Caco-2 (cell line): ENCODE data around the gene DLL4. TPM values are rescaled to one million over a fixed set of nuclear protein-coding genes. Genes with fewer than 3 reads are reported as not detected.
"Not testable (repeated sequence)": the region's sequence is repeated elsewhere in the genome, so short reads cannot be mapped to it uniquely, and the experiment has no call there.

Experiments
- BruUV-seq: library from RNA; stranded (reverse); fragments of 400-500 nt; replicated peaks from 2 replicates; lab custom pipeline; 2021; lab: Mats Ljungman, UMichigan
- CTCF ChIA-PET: fragments of 300-600 bp; sonication (Branson Sonifier 250); formaldehyde crosslinking; loops from one replicate; lab custom pipeline; 2022; ENCODE audit warnings: antibody characterized with exemption; lab: Charles Lee
- POLR2A ChIA-PET: fragments of 300-600 bp; sonication (Branson Sonifier 250); formaldehyde crosslinking; loops from one replicate; lab custom pipeline; 2022; ENCODE audit warnings: antibody characterized with exemption; lab: Charles Lee
- DNase-seq, 2 experiments: peaks; one replicate each; pipeline versions ENCODE4 v3.0.0 to v3.0.0-alpha.2; 2020 to 2022
- H3K27me3 ChIP-seq: replicated peaks from 2 replicates; pipeline ENCODE4 v1.6.0; 2011; ENCODE audit warnings: low read length; ENCODE audit not compliant: control insufficient read depth, insufficient read depth
- H3K36me3 ChIP-seq: 2 replicates; pipeline ENCODE4 v1.5.1; 2011; ENCODE audit warnings: low read length; ENCODE audit not compliant: control insufficient read depth, insufficient read depth
- H3K4me1 ChIP-seq: fragments of 250-450 bp; sonication (Bioruptor Pico); 2 replicates; pipeline ENCODE4 v1.5.1; 2020; ENCODE audit warnings: mild to moderate bottlenecking
- H3K4me3 ChIP-seq: 2 replicates; pipeline ENCODE4 v1.5.1; 2011; ENCODE audit warnings: low read depth, mild to moderate bottlenecking, control low read depth, low read length
- H3K9me3 ChIP-seq: fragments of 250-450 bp; sonication (Bioruptor Pico); 2 replicates; pipeline ENCODE4 v1.5.1; 2020; ENCODE audit warnings: mild to moderate bottlenecking, moderate library complexity
- H3K27ac Mint-ChIP-seq: one replicate; pipeline ENCODE4 v1.8.0; 2022; ENCODE audit warnings: mixed read lengths; ENCODE audit not compliant: unreplicated experiment
- H3K27me3 Mint-ChIP-seq: one replicate; pipeline ENCODE4 v1.8.0; 2022; ENCODE audit warnings: mixed read lengths; ENCODE audit not compliant: insufficient read depth, unreplicated experiment
- H3K36me3 Mint-ChIP-seq: one replicate; pipeline ENCODE4 v1.8.0; 2022; ENCODE audit warnings: mild to moderate bottlenecking, mixed read lengths; ENCODE audit not compliant: insufficient read depth, unreplicated experiment
- H3K4me1 Mint-ChIP-seq: one replicate; pipeline ENCODE4 v1.8.0; 2022; ENCODE audit warnings: low read depth, mixed read lengths; ENCODE audit not compliant: unreplicated experiment
- H3K4me3 Mint-ChIP-seq: one replicate; pipeline ENCODE4 v1.8.0; 2022; ENCODE audit warnings: mild to moderate bottlenecking, moderate library complexity, mixed read lengths; ENCODE audit not compliant: unreplicated experiment
- H3K9me3 Mint-ChIP-seq: one replicate; pipeline ENCODE4 v1.8.0; 2022; ENCODE audit warnings: mixed read lengths; ENCODE audit not compliant: unreplicated experiment
- CTCF ChIP-seq, 2 experiments: fragments of 200-600 bp in 1 of 2; IDR thresholded peaks; 1 replicate in 1 of 2; 2 replicates in 1 of 2; pipeline versions ENCODE4 v1.5.1 to v1.8.0; 2011 to 2022; ENCODE audit warnings: antibody characterized with exemption in 1 of 2, control low read depth in 1 of 2, inconsistent platforms in 1 of 2, low read depth in 1 of 2, low read length in 1 of 2, mild to moderate bottlenecking in 1 of 2, moderate library complexity in 1 of 2; ENCODE audit not compliant: insufficient read depth in 1 of 2, severe bottlenecking in 1 of 2, unreplicated experiment in 1 of 2
- intact Hi-C: fragments of 100-400 bp; cut with micrococcal nuclease; formaldehyde crosslinking; loops from one replicate; pipeline ENCODE4 v1.10.0; 2022; ENCODE audit not compliant: unreplicated experiment
- total RNA-seq: library from RNA; stranded (reverse); gene quantifications from 2 replicates; pipeline ENCODE4 v1.2.3, GENCODE V29; 2022

DLL4 gene
- total RNA-seq, 1 experiment from 2014 or later = 3.4 TPM

DNA sequence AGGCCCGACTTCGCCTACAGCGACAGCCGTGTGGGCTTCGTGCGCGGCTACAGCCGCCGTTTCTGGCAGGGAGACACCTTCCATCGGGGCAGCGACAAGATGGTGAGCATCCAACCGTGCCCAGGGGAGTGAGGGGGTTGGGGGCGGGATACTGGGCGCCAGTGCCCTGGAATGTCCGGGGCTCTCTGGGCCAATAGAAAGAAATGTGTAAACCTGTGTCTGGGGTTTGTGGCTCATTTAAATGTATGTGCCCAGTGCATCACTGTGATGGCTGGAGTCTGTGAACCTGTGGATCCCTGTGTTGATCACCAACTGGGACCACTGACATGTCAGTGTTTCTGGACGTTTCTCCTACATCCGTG, 24.6 kb downstream of the DLL4 start:
- Mint-ChIP-seq H3K4me3 (peak overlapping the region; percentile 89), H3K4me1 (peaks cover 21% of the 10 kb centered on the region), H3K27ac (peak overlapping the region; percentile 99), H3K36me3 (peaks cover 65% of the 10 kb centered on the region), H3K9me3 (no peaks in the 10 kb centered on the region), H3K27me3 (no peaks in the 10 kb centered on the region)
- Histone ChIP-seq H3K4me1 (no peaks in the 10 kb centered on the region), H3K36me3 (no peaks in the 10 kb centered on the region), H3K4me3 (peak overlapping the region; percentile 94), H3K27me3 (no peaks in the 10 kb centered on the region), H3K9me3 (no peaks in the 10 kb centered on the region)
- intact Hi-C loops = loop anchor here (1.0 to 5.0 kb wide), 4 partner anchors 12 to 49 kb away; partner anchors contain the start of gene DLL4
- no peak for TF ChIP-seq CTCF (IDR thresholded peaks at IDR 0.05; ENCODE audit: insufficient read depth in 1 of 2, low read depth in 1 of 2, low read length in 1 of 2, severe bottlenecking in 1 of 2, unreplicated experiment in 1 of 2)
- TSS peak; percentile 60 for BruUV-seq
- CTCF ChIA-PET = interaction anchor here (0.8 to 2.5 kb wide), 9 partner anchors 9 to 277 kb away, joined by 3 to 26 read pairs (median 4); partner anchors contain the start of genes CHP1, DLL4, SPINT1 and VPS18
- DNase-seq = no peak
- POLR2A ChIA-PET = interaction anchor here (0.6 to 2.2 kb wide), 8 partner anchors 12 to 191 kb away, joined by 3 to 33 read pairs (median 6); partner anchors contain the start of gene INO80

GRCh38 chr15:40954158-40954848, 25.2 kb downstream of the DLL4 start:
- not testable (repeated sequence) for H3K4me1 ChIP-seq, BruUV-seq, DNase-seq, H3K36me3 ChIP-seq, H3K27ac Mint-ChIP-seq, H3K27me3 ChIP-seq, H3K9me3 Mint-ChIP-seq, H3K27me3 Mint-ChIP-seq, H3K9me3 ChIP-seq
- peak overlapping the region; percentile 94 for H3K4me3 ChIP-seq
- intact Hi-C loops = loop anchor here (5.0 kb wide), 1 partner anchor 48 kb away; no protein-coding TSS in a partner anchor
- Mint-ChIP-seq H3K36me3 (peaks cover 66% of the 10 kb centered on the region), H3K4me3 (peak overlapping the region; percentile 89), H3K4me1 (peaks cover 24% of the 10 kb centered on the region)
- ChIA-PET CTCF (interaction anchor here (0.6 to 2.5 kb wide), 2 partner anchors 12 to 33 kb away, joined by 5 to 26 read pairs; no protein-coding TSS in a partner anchor), POLR2A (interaction anchor here (0.7 to 2.2 kb wide), 2 partner anchors 12 to 26 kb away, joined by 3 to 30 read pairs; no protein-coding TSS in a partner anchor)

DNA sequence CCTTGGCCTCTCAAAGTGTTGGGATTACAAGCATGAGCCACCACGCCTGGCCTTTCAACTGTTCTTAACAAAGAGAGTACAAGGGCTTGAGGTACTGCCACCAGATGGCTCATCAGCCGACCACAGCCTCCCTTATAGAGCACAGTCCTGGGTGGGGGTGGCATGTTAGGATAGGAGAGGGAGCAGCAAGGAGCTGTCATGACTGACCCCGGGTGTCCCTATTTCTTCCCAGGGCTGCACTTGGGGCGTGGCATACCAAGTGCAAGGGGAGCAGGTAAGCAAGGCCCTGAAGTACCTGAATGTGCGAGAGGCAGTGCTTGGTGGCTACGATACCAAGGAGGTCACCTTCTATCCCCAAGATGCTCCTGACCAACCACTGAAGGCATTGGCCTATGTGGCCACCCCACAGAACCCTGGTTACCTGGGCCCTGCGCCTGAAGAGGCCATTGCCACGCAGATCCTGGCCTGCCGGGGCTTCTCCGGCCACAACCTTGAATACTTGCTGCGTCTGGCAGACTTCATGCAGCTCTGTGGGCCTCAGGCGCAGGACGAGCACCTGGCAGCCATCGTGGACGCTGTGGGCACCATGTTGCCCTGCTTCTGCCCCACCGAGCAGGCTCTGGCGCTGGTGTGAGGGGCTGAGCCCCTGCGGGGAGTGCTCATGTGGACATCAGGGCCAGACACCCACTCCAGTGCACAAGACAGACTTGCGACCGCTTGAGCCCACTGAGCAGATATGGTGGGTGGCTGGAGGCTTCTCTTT, 26.2 kb downstream of the DLL4 start:
- peaks cover 24% of the 10 kb centered on the region for H3K4me1 Mint-ChIP-seq
- peak overlapping the region; percentile 89 for H3K4me3 Mint-ChIP-seq
- CTCF ChIA-PET = interaction anchor here (0.5 kb wide), 1 partner anchor 9 kb away, joined by 6 read pairs; no protein-coding TSS in a partner anchor
- H3K9me3 ChIP-seq = no peaks in the 10 kb centered on the region
- H3K27me3 Mint-ChIP-seq = no peaks in the 10 kb centered on the region
- no TSS peak for BruUV-seq
- H3K36me3 ChIP-seq = no peaks in the 10 kb centered on the region
- peaks cover 74% of the 10 kb centered on the region for H3K36me3 Mint-ChIP-seq
- no peaks in the 10 kb centered on the region for H3K27me3 ChIP-seq
- no peaks in the 10 kb centered on the region for H3K4me1 ChIP-seq
- POLR2A ChIA-PET = interaction anchor here (0.6 kb wide), 1 partner anchor 515 kb away, joined by 6 read pairs; no protein-coding TSS in a partner anchor
- no peak for TF ChIP-seq CTCF (IDR thresholded peaks at IDR 0.05; ENCODE audit: insufficient read depth in 1 of 2, low read depth in 1 of 2, low read length in 1 of 2, severe bottlenecking in 1 of 2, unreplicated experiment in 1 of 2)
- H3K4me3 ChIP-seq = no peak overlapping the region
- intact Hi-C loops = no loop called here
- DNase-seq = no peak
- no peaks in the 10 kb centered on the region for H3K9me3 Mint-ChIP-seq
- H3K27ac Mint-ChIP-seq = no peak overlapping the region
